HG03354 (cell line): Measurements from ENCODE around the gene KIR3DL2.
"Not testable (repeated sequence)": the region's sequence is repeated elsewhere in the genome, so short reads cannot be mapped to it uniquely, and the experiment has no call there.

ENCODE experiments used
- ATAC-seq: cut with Tn5 transposase; IDR thresholded peaks from one replicate; pipeline ENCODE4 v1.9.1; 2021; ENCODE audit warnings: mild to moderate bottlenecking; ENCODE audit not compliant: unreplicated experiment, poor library complexity, severe bottlenecking

Gene KIR3DL2

DNA sequence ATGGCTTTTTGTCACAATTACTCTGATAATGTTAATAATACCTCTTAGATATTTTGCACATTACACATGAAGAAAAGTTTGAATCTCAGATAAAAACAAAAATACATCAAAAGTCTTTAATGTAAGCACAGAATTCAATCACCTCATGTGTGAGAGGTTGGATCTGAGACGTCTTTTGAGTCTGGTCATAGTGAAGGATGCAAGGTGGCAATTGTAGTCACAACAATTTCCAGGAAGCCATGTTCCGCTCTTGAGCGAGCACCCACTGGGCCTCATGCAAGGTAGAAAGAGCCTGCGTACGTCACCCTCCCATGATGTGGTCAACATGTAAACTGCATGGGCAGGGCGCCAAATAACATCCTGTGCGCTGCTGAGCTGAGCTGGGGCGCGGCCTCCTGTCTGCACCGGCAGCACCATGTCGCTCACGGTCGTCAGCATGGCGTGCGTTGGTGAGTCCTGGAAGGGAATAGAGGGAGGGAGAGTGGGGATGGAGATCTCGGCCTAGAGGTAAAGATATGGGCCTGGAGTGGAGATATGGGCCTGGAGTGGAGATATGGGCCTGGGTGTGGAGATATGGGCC lies at the start of gene KIR3DL2:
Gene KIR3DL2 (plus strand): TSS at position 383 of the 580 bp plus-strand sequence. CDS start 33 bp downstream, at position 416.
- ATAC-seq = not testable (repeated sequence)

DNA sequence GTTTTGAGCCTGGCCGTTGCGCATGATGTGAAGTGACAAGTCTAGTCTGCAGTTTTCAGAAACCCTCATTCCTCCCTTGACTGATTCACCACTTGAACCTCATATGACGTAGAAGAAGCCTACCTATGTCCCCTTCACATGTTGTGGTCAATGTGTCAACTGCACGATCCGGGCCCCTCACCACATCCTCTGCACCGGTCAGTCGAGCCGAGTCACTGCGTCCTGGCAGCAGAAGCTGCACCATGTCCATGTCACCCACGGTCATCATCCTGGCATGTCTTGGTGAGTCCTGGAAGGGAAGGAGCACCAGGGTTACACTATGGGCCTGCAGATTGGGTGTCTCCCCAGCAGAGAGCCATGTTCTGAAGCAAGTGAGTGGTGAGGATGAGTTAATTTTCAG lies 46.8 kb upstream of the KIR3DL2 start, which contains the start of gene KIR2DL4:
Gene KIR2DL4 (plus strand): TSS at position 201 of the 400 bp plus-strand sequence. CDS start 42 bp downstream, at position 243.
- no peak for ATAC-seq

- no peak for ATAC-seq
Measured at GRCh38 chr19:54804101-54804500, 46.1 kb upstream of the KIR3DL2 start.

DNA sequence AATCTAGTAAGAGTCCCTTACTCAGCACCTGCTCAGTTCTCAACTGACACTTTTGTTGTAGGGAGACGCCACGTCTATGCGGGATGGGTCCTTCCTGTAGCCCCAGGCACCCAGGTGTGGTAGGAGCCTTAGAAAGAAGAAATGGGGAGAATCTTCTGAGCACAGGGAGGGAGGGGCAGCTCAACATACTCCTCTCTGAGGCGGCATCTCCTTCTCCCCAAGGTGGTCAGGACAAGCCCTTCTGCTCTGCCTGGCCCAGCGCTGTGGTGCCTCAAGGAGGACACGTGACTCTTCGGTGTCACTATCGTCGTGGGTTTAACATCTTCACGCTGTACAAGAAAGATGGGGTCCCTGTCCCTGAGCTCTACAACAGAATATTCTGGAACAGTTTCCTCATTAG lies 45.7 kb upstream of the KIR3DL2 start:
- no peak for ATAC-seq

- ATAC-seq = no peak
Measured at GRCh38 chr19:54805665-54806515, 44.4 kb upstream of the KIR3DL2 start.

GRCh38 chr19:54806516-54806838 lies 43.8 kb upstream of the KIR3DL2 start:
- no peak for ATAC-seq

DNA sequence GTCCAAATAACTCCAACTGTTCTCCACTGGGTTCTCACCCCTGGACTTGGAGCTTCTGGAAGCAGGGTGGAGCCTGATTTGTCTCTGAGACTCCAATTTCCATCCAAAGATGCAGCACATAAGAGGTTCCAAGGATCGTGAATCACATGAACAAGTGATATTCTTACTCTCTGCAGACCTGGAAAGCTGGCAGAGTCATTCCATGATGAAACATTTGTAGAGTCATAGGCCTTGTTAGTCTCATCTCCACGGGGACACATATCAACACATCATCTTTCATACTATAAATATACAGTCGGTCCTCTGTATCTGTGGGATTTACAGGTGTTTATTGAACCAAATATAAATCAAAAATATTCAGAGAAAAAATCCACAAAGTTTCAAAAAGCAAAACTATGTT lies 35.7 kb upstream of the KIR3DL2 start:
- ATAC-seq = not testable (repeated sequence)

- ATAC-seq = not testable (repeated sequence)
Measured at GRCh38 chr19:54816251-54816650, 34.0 kb upstream of the KIR3DL2 start, which contains the start of gene KIR3DL1. Gene KIR3DL1, plus strand, starts transcription at chr19:54816468.

DNA sequence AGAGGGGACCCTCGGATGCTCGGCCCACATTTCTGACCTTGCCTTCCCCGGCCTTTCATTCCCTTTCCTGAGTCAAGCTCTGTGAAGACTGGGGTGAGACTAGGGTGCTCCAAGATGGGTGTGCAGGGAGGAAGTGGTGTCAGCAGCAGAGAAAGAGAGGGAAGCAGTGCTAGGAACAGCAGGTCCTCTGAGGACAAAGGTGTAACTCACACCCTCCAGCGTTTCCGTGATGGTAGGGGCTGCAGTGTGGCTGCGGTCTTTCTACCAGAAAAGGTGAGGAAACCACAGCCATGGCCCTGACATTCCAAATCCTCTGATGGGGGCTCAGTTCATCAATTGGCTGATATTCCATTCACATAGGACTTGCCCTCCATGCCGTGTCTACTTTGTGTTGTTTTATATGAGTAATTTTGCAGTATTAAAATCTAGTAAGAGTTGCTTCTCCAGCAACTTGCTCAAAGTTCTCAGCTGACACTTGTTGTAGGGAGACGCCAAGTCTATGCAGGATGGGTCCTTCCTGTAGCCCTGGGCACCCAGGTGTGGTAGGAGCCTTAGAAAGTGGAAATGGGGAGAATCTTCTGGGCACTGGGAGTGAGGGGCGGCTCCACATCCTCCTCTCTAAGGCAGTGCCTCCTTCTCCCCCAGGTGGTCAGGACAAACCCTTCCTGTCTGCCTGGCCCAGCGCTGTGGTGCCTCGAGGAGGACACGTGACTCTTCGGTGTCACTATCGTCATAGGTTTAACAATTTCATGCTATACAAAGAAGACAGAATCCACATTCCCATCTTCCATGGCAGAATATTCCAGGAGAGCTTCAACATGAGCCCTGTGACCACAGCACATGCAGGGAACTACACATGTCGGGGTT lies 32.3 kb upstream of the KIR3DL2 start:
- ATAC-seq = no peak

GRCh38 chr19:54824416-54824815 lies 25.8 kb upstream of the KIR3DL2 start:
- ATAC-seq = not testable (repeated sequence)

DNA sequence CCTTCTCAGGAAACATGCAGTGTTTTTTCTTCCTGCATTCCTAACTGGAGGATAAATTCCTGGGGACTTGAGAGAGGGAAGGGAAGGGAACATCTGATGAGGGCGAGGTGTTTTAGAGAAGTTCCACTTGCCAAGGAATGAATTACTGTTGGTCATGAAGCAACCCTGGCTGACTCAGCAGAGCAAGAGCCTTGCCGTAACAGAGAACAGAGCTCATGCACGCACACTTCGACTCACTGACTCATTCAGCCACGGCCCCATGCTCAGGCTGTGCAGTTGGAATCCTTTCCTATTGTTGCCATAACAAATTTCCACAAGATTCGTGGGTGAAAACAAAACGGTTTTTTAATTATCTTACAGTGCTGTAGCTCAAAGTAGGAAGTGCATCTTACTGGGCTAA lies 24.9 kb upstream of the KIR3DL2 start:
- not testable (repeated sequence) for ATAC-seq

DNA sequence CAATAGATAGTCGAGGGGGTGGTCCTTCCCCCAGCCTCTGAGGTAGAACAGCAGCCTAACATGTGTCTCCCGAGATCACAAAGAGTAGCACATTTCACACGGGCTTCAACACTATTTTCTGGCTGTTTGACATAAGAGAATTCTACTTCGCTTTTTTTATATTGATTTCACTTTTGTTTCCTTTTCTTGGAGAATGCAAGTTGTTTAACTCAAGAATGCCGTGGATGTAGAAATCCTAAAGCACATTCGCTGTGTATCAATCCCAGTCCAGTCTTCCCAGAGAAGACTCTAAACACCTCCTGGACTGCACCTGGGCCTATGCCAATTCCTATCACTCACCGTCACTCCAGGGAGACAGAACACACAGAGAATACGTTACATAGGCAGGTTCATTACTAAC lies 22.2 kb upstream of the KIR3DL2 start:
- ATAC-seq = not testable (repeated sequence)

- not testable (repeated sequence) for ATAC-seq
Measured at GRCh38 chr19:54832496-54832895, 17.7 kb upstream of the KIR3DL2 start, which contains the start of gene KIR2DS4. Gene KIR2DS4, plus strand, starts transcription at chr19:54832676.

DNA sequence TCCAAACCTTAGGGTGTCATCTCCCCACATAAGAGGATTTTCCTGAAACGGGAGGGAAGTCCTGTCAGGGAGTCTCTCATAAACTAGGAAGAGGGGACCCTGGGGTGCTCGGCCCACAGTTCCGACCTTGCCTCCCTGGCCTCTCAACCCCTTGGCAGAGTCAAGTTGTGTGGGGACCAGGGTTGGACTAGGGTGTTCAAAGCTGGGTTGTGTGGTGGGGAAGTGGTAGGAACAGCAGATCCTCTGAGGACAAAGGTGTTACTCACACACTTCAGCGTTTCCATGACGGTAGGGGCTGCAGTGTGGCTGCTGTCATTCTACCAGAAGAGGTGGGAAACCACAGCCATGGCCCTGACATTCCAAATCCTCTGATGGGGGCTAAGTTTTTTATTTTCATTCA lies 15.1 kb upstream of the KIR3DL2 start:
- not testable (repeated sequence) for ATAC-seq

DNA sequence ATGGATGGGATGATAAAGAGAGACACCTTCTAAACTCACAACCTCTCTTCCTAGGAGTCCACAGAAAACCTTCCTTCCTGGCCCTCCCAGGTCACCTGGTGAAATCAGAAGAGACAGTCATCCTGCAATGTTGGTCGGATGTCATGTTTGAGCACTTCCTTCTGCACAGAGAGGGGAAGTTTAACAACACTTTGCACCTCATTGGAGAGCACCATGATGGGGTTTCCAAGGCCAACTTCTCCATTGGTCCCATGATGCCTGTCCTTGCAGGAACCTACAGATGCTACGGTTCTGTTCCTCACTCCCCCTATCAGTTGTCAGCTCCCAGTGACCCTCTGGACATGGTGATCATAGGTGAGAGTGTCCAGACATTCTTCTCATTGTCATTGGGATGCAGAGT lies 12.7 kb upstream of the KIR3DL2 start:
- not testable (repeated sequence) for ATAC-seq

- not testable (repeated sequence) for ATAC-seq
Measured at GRCh38 chr19:54843171-54843570, 7.1 kb upstream of the KIR3DL2 start.

GRCh38 chr19:54850930-54851329 lies 687 bp downstream of the KIR3DL2 start:
- ATAC-seq = no peak

DNA sequence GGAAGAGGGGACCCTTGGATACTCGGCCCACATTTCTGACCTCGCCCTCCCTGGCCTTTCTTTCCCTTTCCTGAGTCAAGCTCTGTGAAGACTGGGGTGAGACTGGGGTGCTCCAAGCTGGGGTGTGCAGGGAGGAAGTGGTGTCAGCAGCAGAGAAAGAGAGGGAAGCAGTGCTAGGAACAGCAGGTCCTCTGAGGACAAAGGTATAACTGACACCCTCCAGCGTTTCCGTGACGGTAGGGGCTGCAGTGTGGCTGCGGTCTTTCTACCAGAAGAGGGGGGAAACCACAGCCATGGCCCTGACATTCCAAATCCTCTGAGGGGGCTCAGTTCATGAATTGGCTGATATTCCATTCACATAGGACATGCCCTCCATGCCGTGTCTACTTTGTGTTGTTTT lies 1.1 kb downstream of the KIR3DL2 start:
- ATAC-seq = no peak

DNA sequence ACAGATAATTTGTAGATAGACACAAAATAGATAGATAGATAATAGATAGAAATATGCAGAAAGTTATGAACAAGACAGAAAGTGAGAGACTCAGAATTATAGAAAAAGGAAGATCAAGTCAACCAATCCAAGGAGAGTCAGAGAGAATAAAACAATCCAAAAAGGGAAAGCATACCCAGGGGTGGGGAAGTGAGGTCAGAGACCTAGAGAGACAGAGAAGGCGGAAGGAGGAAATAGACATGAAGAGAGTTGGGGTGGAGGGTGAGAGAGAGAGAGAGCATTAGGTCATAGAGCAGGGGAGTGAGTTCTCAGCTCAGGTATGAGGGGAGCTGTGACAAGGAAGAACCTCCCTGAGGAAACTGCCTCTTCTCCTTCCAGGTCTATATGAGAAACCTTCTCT lies 5.0 kb downstream of the KIR3DL2 start:
- ATAC-seq = not testable (repeated sequence)

GRCh38 chr19:54858476-54858875 lies 8.2 kb downstream of the KIR3DL2 start:
- not testable (repeated sequence) for ATAC-seq
